IMR-90 (cell line): ENCODE data around the gene SLC12A8. TPM values are rescaled to one million over a fixed set of nuclear protein-coding genes. Genes with fewer than 3 reads are reported as not detected.
A peak's percentile ranks its signal among the peaks of the same experiment; 100 is the strongest.

Experiments
- ATAC-seq: fragments of 200-7000 bp; cut with Tn5 transposase; 2 replicates; pipeline ENCODE4 v1.9.1; 2020; ENCODE audit warnings: low read depth, mild to moderate bottlenecking, moderate library complexity
- BruUV-seq: library from RNA; stranded (reverse); fragments of 400-500 nt; replicated peaks from 2 replicates; lab custom pipeline; 2021; lab: Mats Ljungman, UMichigan
- CTCF ChIA-PET: fragments of 300-600 bp; formaldehyde crosslinking; extraction: SDS; loops from one replicate; lab custom pipeline; 2021; ENCODE audit warnings: antibody characterized with exemption; lab: Yijun Ruan, JAX
- POLR2A ChIA-PET: fragments of 300-600 bp; sonication (Branson Sonifier 250); formaldehyde crosslinking; loops from one replicate; lab custom pipeline; 2022; ENCODE audit warnings: antibody characterized with exemption; ENCODE audit not compliant: unreplicated experiment; lab: Charles Lee
- DNase-seq: peaks from one replicate; pipeline ENCODE4 v3.0.0; 2013
- H2AFZ ChIP-seq: replicated peaks from 2 replicates; pipeline ENCODE3; 2013; ENCODE audit warnings: low read length, mild to moderate bottlenecking; ENCODE audit not compliant: poor library complexity
- H2AK5ac ChIP-seq: 2 replicates; pipeline ENCODE4 v1.6.1; 2013; ENCODE audit warnings: low read depth, low read length, inconsistent platforms
- H2AK9ac ChIP-seq: replicated peaks from 2 replicates; pipeline ENCODE3; 2013; ENCODE audit warnings: mild to moderate bottlenecking, low read depth, low read length, moderate library complexity; ENCODE audit not compliant: poor library complexity
- H2BK120ac ChIP-seq: 2 replicates; pipeline ENCODE4 v1.6.1; 2013; ENCODE audit warnings: low read depth, low read length, inconsistent platforms
- H2BK15ac ChIP-seq: 3 replicates; pipeline ENCODE4 v1.6.1; 2013; ENCODE audit warnings: low read depth, low read length, inconsistent platforms
- H2BK20ac ChIP-seq: 2 replicates; pipeline ENCODE4 v1.6.1; 2013; ENCODE audit warnings: low read depth, mild to moderate bottlenecking, inconsistent platforms, low read length, moderate library complexity
- H2BK5ac ChIP-seq: 2 replicates; pipeline ENCODE4 v1.6.1; 2013; ENCODE audit warnings: mild to moderate bottlenecking, low read depth, low read length, inconsistent platforms; ENCODE audit not compliant: poor library complexity, severe bottlenecking
- H3K14ac ChIP-seq: replicated peaks from 2 replicates; pipeline ENCODE4 v1.6.1; 2013; ENCODE audit warnings: low read depth, low read length, inconsistent platforms
- H3K18ac ChIP-seq: 2 replicates; pipeline ENCODE4 v1.6.1; 2013; ENCODE audit warnings: low read depth, low read length, control low read depth
- H3K23ac ChIP-seq: 2 replicates; pipeline ENCODE4 v1.6.1; 2013; ENCODE audit warnings: low read depth, low read length, inconsistent platforms
- H3K27ac ChIP-seq: 2 replicates; pipeline ENCODE4 v1.5.1; 2013; ENCODE audit warnings: mild to moderate bottlenecking, control low read depth, low read length; ENCODE audit not compliant: insufficient read depth
- H3K27me3 ChIP-seq: 2 replicates; pipeline ENCODE4 v1.6.1; 2013; ENCODE audit warnings: low read length; ENCODE audit not compliant: control insufficient read depth, insufficient read depth
- H3K36me3 ChIP-seq: 2 replicates; pipeline ENCODE4 v1.6.1; 2013; ENCODE audit warnings: low read length, mixed read lengths; ENCODE audit not compliant: control insufficient read depth, insufficient read depth
- H3K4ac ChIP-seq: 2 replicates; pipeline ENCODE4 v1.6.1; 2013; ENCODE audit warnings: low read depth, low read length, inconsistent platforms
- H3K4me1 ChIP-seq: 2 replicates; pipeline ENCODE4 v1.6.1; 2013; ENCODE audit warnings: low read length, mixed read lengths; ENCODE audit not compliant: control insufficient read depth, insufficient read depth
- H3K4me2 ChIP-seq: 2 replicates; pipeline ENCODE4 v1.6.1; 2013; ENCODE audit warnings: low read depth, mild to moderate bottlenecking, control low read depth, low read length, moderate library complexity
- H3K4me3 ChIP-seq: 2 replicates; pipeline ENCODE4 v1.5.1; 2013; ENCODE audit warnings: low read depth, mild to moderate bottlenecking, control low read depth, low read length, moderate library complexity; ENCODE audit not compliant: insufficient read depth
- H3K56ac ChIP-seq: 2 replicates; pipeline ENCODE4 v1.6.1; 2013; ENCODE audit warnings: low read length, inconsistent platforms; ENCODE audit not compliant: insufficient read depth; ENCODE audit errors: extremely low read depth
- H3K79me1 ChIP-seq, 2 experiments: 2 replicates each; pipeline ENCODE4 v1.6.1; 2013; ENCODE audit warnings: low read length in 2 of 2, inconsistent platforms in 1 of 2, low read depth in 1 of 2
- H3K9ac ChIP-seq: 2 replicates; pipeline ENCODE4 v1.6.1; 2013; ENCODE audit warnings: low read depth, low read length, control low read depth
- H3K9me1 ChIP-seq: 2 replicates; pipeline ENCODE4 v1.6.1; 2013; ENCODE audit warnings: low read length, inconsistent platforms; ENCODE audit not compliant: insufficient read depth
- H3K9me3 ChIP-seq: 2 replicates; pipeline ENCODE4 v1.6.1; 2013; ENCODE audit warnings: low read length; ENCODE audit not compliant: control insufficient read depth, insufficient read depth
- H4K20me1 ChIP-seq: 2 replicates; pipeline ENCODE4 v1.6.1; 2013; ENCODE audit warnings: low read length, inconsistent platforms; ENCODE audit not compliant: insufficient read depth
- H4K5ac ChIP-seq: 2 replicates; pipeline ENCODE4 v1.6.1; 2013; ENCODE audit warnings: mild to moderate bottlenecking, low read depth, low read length, control low read depth
- H4K8ac ChIP-seq, 2 experiments: 2 replicates each; pipeline ENCODE4 v1.6.1; 2013; ENCODE audit warnings: low read depth in 2 of 2, low read length in 2 of 2, control low read depth in 1 of 2, inconsistent platforms in 1 of 2
- H4K91ac ChIP-seq: 2 replicates; pipeline ENCODE4 v1.6.1; 2013; ENCODE audit warnings: low read depth, low read length, inconsistent platforms; ENCODE audit not compliant: insufficient read depth
- BHLHE40 ChIP-seq: fragments of 150-350 bp; IDR thresholded peaks from 2 replicates; pipeline ENCODE4 v1.6.1; 2016; ENCODE audit warnings: mild to moderate bottlenecking, low read depth, low read length
- CHD1 ChIP-seq: IDR thresholded peaks from 2 replicates; pipeline ENCODE4 v1.6.1; 2012; ENCODE audit warnings: low read depth, low read length, improper control_type of control experiment
- CTCF ChIP-seq: conservative IDR thresholded peaks from 2 replicates; pipeline ENCODE4 v1.5.1; 2012; ENCODE audit warnings: mild to moderate bottlenecking, low read depth, low read length, improper control_type of control experiment
- ELK1 ChIP-seq: fragments of 150-350 bp; IDR thresholded peaks from 2 replicates; pipeline ENCODE4 v1.6.1; 2016; ENCODE audit warnings: low read depth, mild to moderate bottlenecking, low read length, moderate library complexity, borderline replicate concordance
- MXI1 ChIP-seq: IDR thresholded peaks from 2 replicates; pipeline ENCODE4 v1.6.1; 2012; ENCODE audit warnings: low read depth, mild to moderate bottlenecking, low read length, moderate library complexity, borderline replicate concordance
- POLR2A ChIP-seq: IDR thresholded peaks from 2 replicates; pipeline ENCODE4 v1.6.1; 2012; ENCODE audit warnings: mild to moderate bottlenecking, low read depth, low read length
- RAD21 ChIP-seq: IDR thresholded peaks from 2 replicates; pipeline ENCODE4 v1.6.1; 2012; ENCODE audit warnings: low read length, improper control_type of control experiment
- RCOR1 ChIP-seq: IDR thresholded peaks from 2 replicates; pipeline ENCODE4 v1.6.1; 2012; ENCODE audit warnings: mild to moderate bottlenecking, low read length, improper control_type of control experiment; ENCODE audit not compliant: insufficient replicate concordance
- USF2 ChIP-seq: fragments of 150-350 bp; IDR thresholded peaks from 2 replicates; pipeline ENCODE4 v1.6.1; 2017; ENCODE audit warnings: mild to moderate bottlenecking, antibody characterized with exemption, low read length, low read depth
- WGBS, 2 experiments: methylation state at CpG; one replicate each; pipeline versions ENCODE4 v1.1.5 to v1.1.7; 2013; ENCODE audit warnings: missing lambda C conversion rate in 2 of 2; ENCODE audit not compliant: insufficient read length in 1 of 2; ENCODE audit errors: extremely low coverage in 2 of 2; 5-methylcytosine and 5-hydroxymethylcytosine counted together
- dilution Hi-C: fragments of 300-500 bp; cut with HindIII; formaldehyde crosslinking; loops from one replicate; pipeline ENCODE4 v1.14.3; 2018; ENCODE audit warnings: low sequenced_read_pairs; ENCODE audit not compliant: unreplicated experiment
- in situ Hi-C: fragments of 300-500 bp; cut with MboI; formaldehyde crosslinking; loops from 3 replicates; pipeline ENCODE4 v1.14.3; 2019; ENCODE audit warnings: low sequenced_read_pairs, inconsistent platforms, mixed read lengths
- intact Hi-C: fragments of 100-400 bp; cut with micrococcal nuclease; formaldehyde crosslinking; loops from 2 replicates; pipeline ENCODE4 v1.10.0; 2022
- polyA plus RNA-seq, 3 experiments: library from polyadenylated mRNA; depleted of rRNA; stranded (reverse); fragments of >200 nt; gene quantifications; 2 replicates each; pipeline ENCODE4 v1.2.3, GENCODE V29; 2012; ENCODE audit warnings: low replicate concordance in 1 of 3
- total RNA-seq: library from RNA; depleted of rRNA; stranded (reverse); fragments of >200 nt; gene quantifications from 2 replicates; pipeline ENCODE4 v1.2.3, GENCODE V29; 2012

Gene SLC12A8
- total and polyA plus RNA-seq, 2 of the 4 experiments (the other 2 are of a cell fraction): 2.2 to 4.3 TPM

GRCh38 chr3:125136966-125137357, 75.6 kb downstream of the SLC12A8 start:
- H3K4me1 ChIP-seq: peaks cover 24% of the 10 kb centered on the region
- H3K27me3 ChIP-seq: no peaks in the 10 kb centered on the region
- no peak overlapping the region for H3K23ac ChIP-seq
- no peak overlapping the region for H3K14ac ChIP-seq
- peak overlapping the region; percentile 18 for H2BK15ac ChIP-seq
- H3K4ac ChIP-seq: peak overlapping the region; percentile 55
- in situ Hi-C loops: no loop called here
- H4K8ac ChIP-seq: peak overlapping the region in 1 of 2 experiments; percentile 67; a peak in 2 of 4 replicates
- CTCF ChIA-PET: interaction anchor here (1.0 kb wide), 1 partner anchor 22 kb away, joined by 3 read pairs; no protein-coding TSS in a partner anchor
- peak overlapping the region; percentile 4 for H2AK9ac ChIP-seq
- POLR2A ChIA-PET: no interaction called here
- no peak for TF ChIP-seq MXI1
- no peak for TF ChIP-seq POLR2A
- no peak for TF ChIP-seq RCOR1
- TF ChIP-seq CTCF: no peak
- no peak for TF ChIP-seq USF2
- no peak for TF ChIP-seq ELK1
- no peak for TF ChIP-seq RAD21
- no peak for TF ChIP-seq BHLHE40
- TF ChIP-seq CHD1: no peak
- peak overlapping the region; percentile 80 for H2BK120ac ChIP-seq
- H2AK5ac ChIP-seq: peak overlapping the region; percentile 70; the same call in 1 of the 2 replicates
- H4K5ac ChIP-seq: peak overlapping the region; percentile 57; the same call in 1 of the 2 replicates
- no peak for ATAC-seq
- H3K79me1 ChIP-seq: peaks cover 0 to 2% of the 10 kb centered on the region in 2 experiments; a peak in 1 of 4 replicates
- H3K4me3 ChIP-seq: no peak overlapping the region
- BruUV-seq: no TSS peak
- H2AFZ ChIP-seq: no peak overlapping the region
- H3K9me3 ChIP-seq: no peaks in the 10 kb centered on the region
- intact Hi-C loops: no loop called here
- WGBS, 2 experiments: 100% methylated on average over 1 of the region's 7 CpGs; no CpG with 5 or more reads in 1 of the 2 experiments
- peaks cover 27% of the 10 kb centered on the region for H3K9me1 ChIP-seq
- no peaks in the 10 kb centered on the region for H4K20me1 ChIP-seq
- no peak overlapping the region for H3K27ac ChIP-seq
- H3K9ac ChIP-seq: no peak overlapping the region
- dilution Hi-C loops: no loop called here
- peak overlapping the region; percentile 55 for H2BK5ac ChIP-seq
- H3K18ac ChIP-seq: peak overlapping the region; percentile 27; the same call in 1 of the 2 replicates
- no peak overlapping the region for H3K56ac ChIP-seq
- DNase-seq: no peak
- H3K4me2 ChIP-seq: no peak overlapping the region
- H3K36me3 ChIP-seq: no peaks in the 10 kb centered on the region
- H4K91ac ChIP-seq: no peak overlapping the region; the same call in 1 of the 2 replicates
- peak overlapping the region; percentile 59 for H2BK20ac ChIP-seq
